RWPE1 (cell line): ENCODE results near the gene SIAH3.

Source experiments
- CTCF ChIA-PET: fragments of 350-600 bp; sonication (Branson Sonifier 250); formaldehyde crosslinking; extraction: SDS; loops from one replicate; lab custom pipeline; 2021; lab: Yijun Ruan, JAX
- POLR2A ChIA-PET: fragments of 400-600 bp; formaldehyde crosslinking; extraction: SDS; loops from one replicate; lab custom pipeline; 2020; ENCODE audit warnings: antibody characterized with exemption; ENCODE audit not compliant: low non-redundant PET; lab: Yijun Ruan, JAX
- DNase-seq: peaks from one replicate; pipeline ENCODE4 v3.0.0; 2012; ENCODE audit warnings: low spot score
- H3K27ac ChIP-seq: fragments of 450-650 bp; 2 replicates; pipeline ENCODE4 v1.5.1; 2017
- TF ChIP-seq, protein P1 (sequence below): fragments of 450-650 bp; conservative IDR thresholded peaks from 2 replicates; pipeline ENCODE4 v1.5.1; 2017; ENCODE audit warnings: low read depth, mild to moderate bottlenecking

The SIAH3 gene, protein sequence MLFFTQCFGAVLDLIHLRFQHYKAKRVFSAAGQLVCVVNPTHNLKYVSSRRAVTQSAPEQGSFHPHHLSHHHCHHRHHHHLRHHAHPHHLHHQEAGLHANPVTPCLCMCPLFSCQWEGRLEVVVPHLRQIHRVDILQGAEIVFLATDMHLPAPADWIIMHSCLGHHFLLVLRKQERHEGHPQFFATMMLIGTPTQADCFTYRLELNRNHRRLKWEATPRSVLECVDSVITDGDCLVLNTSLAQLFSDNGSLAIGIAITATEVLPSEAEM

DNA sequence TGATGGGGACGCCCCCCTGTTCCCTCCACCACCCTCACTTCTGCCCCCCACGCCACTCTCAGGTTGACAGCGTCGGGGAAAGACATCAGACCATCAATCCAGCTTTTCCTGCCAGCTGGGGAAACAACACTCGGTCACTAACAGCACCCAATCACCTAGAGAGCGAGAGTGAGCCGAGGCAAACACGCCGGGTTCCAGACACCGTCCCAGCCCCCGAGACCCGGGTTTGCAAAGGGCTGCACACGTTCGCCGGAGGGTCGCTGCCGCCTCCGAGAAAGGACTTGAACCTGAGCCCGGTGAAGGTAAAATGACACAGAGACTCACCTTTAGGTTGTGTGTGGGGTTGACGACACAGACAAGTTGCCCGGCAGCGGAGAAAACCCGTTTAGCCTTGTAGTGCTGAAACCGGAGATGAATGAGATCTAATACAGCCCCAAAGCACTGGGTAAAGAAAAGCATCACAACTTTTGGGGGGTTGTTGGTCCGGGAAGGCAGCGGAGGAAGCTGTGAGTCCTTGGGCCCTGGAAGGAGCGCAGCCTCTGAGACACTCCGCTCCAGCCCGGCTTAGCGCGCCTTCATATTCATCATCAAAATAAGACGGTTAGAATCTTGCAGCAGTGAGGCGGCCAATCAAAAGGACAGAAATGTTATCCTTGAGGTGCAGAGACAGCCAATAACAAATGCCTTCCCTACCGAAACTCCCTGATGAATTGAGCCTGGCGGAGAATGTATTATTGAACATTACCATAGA, at the start of gene SIAH3:
Gene SIAH3, minus strand, starts transcription at position 583 of the 751 bp plus-strand sequence. Its CDS starts 124 bp downstream, at position 459.
- ChIA-PET CTCF (interaction anchor here (1.3 kb wide), 1 partner anchor 29 kb away, joined by 4 read pairs; no protein-coding TSS in a partner anchor), POLR2A (no interaction called here)
- TF ChIP-seq, protein P1, sequence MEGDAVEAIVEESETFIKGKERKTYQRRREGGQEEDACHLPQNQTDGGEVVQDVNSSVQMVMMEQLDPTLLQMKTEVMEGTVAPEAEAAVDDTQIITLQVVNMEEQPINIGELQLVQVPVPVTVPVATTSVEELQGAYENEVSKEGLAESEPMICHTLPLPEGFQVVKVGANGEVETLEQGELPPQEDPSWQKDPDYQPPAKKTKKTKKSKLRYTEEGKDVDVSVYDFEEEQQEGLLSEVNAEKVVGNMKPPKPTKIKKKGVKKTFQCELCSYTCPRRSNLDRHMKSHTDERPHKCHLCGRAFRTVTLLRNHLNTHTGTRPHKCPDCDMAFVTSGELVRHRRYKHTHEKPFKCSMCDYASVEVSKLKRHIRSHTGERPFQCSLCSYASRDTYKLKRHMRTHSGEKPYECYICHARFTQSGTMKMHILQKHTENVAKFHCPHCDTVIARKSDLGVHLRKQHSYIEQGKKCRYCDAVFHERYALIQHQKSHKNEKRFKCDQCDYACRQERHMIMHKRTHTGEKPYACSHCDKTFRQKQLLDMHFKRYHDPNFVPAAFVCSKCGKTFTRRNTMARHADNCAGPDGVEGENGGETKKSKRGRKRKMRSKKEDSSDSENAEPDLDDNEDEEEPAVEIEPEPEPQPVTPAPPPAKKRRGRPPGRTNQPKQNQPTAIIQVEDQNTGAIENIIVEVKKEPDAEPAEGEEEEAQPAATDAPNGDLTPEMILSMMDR: no peak
- no peak within 1 kb of the TSS for H3K27ac ChIP-seq
- no peak for DNase-seq

DNA sequence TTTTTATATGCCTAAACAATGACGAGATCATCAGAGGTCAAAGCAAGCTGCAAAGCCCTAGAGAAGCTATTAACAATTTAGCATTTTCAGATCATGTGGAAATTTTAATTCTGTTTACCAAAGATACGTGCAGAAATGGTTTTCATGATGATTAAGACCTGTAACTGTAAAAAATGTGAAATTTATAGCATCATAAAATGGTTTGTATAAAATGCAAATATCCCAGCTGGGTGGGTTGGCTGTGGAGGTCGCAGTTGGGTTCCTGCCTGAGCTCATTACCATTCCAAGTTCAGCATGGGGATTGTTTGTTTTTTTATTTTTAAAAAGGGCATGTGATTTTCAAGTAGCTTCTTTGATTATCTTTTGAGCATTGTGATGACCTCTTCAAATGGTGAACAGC, 47.9 kb upstream of the SIAH3 start:
- TF ChIP-seq, protein P1: no peak
- ChIA-PET POLR2A (no interaction called here), CTCF (interaction anchor here (0.7 kb wide), 1 partner anchor 227 kb away, joined by 3 read pairs; no protein-coding TSS in a partner anchor)
- no peak overlapping the region for H3K27ac ChIP-seq
- no peak for DNase-seq

DNA sequence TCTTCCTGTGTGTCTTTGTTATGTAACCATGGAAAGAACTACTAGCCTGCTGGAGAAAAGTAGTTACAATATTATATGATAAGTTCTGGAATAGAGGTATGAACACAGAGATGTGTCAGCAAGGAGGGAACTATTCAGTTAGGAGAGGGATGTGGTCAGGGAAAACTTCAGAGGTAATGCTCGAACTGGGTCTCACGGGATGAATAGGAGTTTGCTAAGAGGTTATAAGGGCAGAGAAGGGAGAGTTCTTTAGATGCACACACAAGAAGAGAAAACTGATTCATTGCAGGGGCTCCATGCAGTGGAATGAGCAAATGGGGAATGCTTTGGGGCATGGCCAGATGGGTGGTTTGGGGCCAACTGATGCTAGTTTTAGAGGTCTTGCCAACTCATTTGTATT, 46.0 kb upstream of the SIAH3 start:
- no peak overlapping the region for H3K27ac ChIP-seq
- POLR2A ChIA-PET: no interaction called here
- TF ChIP-seq, protein P1: no peak
- DNase-seq: no peak
- CTCF ChIA-PET: no interaction called here

DNA sequence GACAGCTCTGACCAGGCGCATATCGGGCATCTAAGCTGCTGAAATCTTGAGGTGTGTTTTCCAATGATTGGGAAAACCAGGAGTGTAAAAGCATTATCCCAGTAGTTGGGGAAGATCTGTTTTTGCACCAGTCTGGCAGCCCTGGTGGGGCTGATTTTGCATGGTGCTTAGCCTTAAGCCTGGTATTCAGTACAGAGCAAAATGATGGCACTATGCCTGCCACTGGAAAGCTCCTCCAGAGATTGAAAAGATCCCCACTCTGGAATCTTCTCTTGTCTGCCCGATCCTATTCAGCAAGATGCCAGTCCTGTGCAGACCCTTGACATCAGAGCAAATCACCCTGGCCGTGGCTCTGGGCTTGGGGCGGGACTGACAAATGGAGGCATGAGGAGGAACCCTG, 44.7 kb upstream of the SIAH3 start:
- ChIA-PET POLR2A (no interaction called here), CTCF (no interaction called here)
- TF ChIP-seq, protein P1: no peak

DNA sequence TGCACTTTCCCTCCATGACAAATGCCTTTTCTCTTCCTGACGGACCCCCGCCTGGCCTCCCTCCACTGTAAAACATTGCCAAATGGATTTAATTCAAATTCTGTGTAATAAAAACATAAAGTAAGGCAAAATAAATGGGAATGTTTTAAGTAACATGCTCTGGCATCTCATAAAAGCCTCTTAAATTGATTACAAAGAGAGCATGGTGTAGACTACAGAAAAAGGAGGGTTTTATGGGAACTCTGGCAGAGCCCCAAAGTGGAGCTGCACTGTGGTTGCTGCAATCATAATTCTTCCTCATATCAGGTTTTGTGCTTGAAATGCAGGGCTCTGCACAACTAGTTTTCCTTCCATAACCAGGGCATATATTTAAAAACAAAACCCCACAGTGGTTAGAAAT, 44.3 kb upstream of the SIAH3 start:
- TF ChIP-seq, protein P1: no peak
- POLR2A ChIA-PET: no interaction called here
- H3K27ac ChIP-seq: no peak overlapping the region
- CTCF ChIA-PET: no interaction called here
- no peak for DNase-seq

More for the DNA sequence above, 44.7 kb upstream of the SIAH3 start:
- DNase-seq: no peak
- H3K27ac ChIP-seq: no peak overlapping the region

DNA sequence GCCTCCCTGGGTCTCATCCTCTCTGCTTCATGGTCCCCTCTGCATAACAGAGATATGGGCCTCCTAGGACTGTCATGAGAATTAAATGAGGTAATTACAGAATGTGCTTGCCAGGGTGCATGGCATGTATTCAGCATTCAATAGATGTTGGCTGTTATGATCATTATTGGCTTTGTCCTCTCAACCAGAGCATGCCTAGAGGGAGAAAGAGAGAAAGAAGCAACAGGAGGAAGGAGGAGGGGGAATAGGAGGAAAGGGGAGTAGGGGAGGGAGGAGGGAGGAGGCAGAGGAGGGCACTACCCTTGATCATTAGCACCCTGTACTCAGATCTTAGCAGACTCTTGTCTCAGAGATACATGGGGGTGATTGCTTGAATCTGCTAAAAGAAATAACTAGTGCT, 41.0 kb upstream of the SIAH3 start:
- ChIA-PET CTCF (no interaction called here), POLR2A (no interaction called here)
- DNase-seq: no peak
- no peak overlapping the region for H3K27ac ChIP-seq
- TF ChIP-seq, protein P1: no peak
